C4-2B (cell line): Measurements from ENCODE around the gene PRICKLE3.
"Not testable (repeated sequence)": the region's sequence is repeated elsewhere in the genome, so short reads cannot be mapped to it uniquely, and the experiment has no call there.

Experiments used
- H3K27ac ChIP-seq: fragments of 450-650 bp; 2 replicates; pipeline ENCODE4 v1.5.1; 2017
- CTCF ChIP-seq: fragments of 450-650 bp; conservative IDR thresholded peaks from 2 replicates; pipeline ENCODE4 v1.5.1; 2017; ENCODE audit warnings: mild to moderate bottlenecking
- ZFX ChIP-seq: fragments of 450-650 bp; IDR thresholded peaks from 2 replicates; pipeline ENCODE4 v1.6.1; 2017

The PRICKLE3 gene

DNA sequence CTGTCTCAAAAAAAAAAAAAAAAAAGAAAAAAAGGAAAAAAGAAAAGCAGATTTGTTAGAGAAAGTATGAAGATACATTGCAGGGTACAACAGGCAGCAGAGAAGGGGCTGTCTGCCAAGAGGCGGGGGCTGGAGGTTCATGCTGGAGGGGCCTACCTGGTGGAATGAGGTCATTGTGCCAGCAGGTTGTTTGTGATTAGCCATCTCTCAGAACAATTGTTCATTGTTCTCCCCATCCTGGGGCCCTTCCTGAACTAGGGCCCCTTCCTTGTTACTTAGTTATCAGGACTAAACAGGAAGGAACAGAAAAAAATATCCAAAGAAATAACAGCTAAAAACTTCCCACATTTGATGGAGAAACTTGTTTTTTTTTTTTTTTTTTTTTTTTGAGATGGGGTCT lies 48.7 kb downstream of the PRICKLE3 start:
- H3K27ac ChIP-seq = no peak overlapping the region
- TF ChIP-seq ZFX = no peak
- TF ChIP-seq CTCF = no peak

GRCh38 chrX:49133759-49134158 lies 52.4 kb downstream of the PRICKLE3 start:
- TF ChIP-seq CTCF (no peak), ZFX (no peak)

GRCh38 chrX:49132275-49132674 lies 53.9 kb downstream of the PRICKLE3 start:
- H3K27ac ChIP-seq = not testable (repeated sequence)

More at GRCh38 chrX:49133759-49134158, 52.4 kb downstream of the PRICKLE3 start:
- no peak overlapping the region for H3K27ac ChIP-seq

- TF ChIP-seq CTCF (no peak), ZFX (no peak)
- H3K27ac ChIP-seq = no peak overlapping the region
These were observed 56.7 kb downstream of the PRICKLE3 start for GRCh38 chrX:49129427-49129826.

GRCh38 chrX:49127742-49128258 lies 58.4 kb downstream of the PRICKLE3 start:
- H3K27ac ChIP-seq = not testable (repeated sequence)
